DND-41 (cell line): ENCODE data around the gene CASP7.

Experiments
- ATAC-seq: fragments of 200-7000 bp; cut with Tn5 transposase; 3 replicates; pipeline ENCODE4 v1.9.1; 2021; ENCODE audit warnings: low read depth; ENCODE audit not compliant: insufficient read depth
- DNase-seq: peaks from one replicate; pipeline ENCODE4 v3.0.0-alpha.2; 2020
- H2AFZ ChIP-seq: 2 replicates; pipeline ENCODE4 v1.6.0; 2012; ENCODE audit warnings: low read depth, low read length
- H3K27ac ChIP-seq: 2 replicates; pipeline ENCODE4 v1.5.1; 2012; ENCODE audit warnings: low read length, inconsistent platforms
- H3K27me3 ChIP-seq: fragments of 200-600 bp; sonication (generic); 2 replicates; pipeline ENCODE4 v1.6.0; 2012; ENCODE audit warnings: low read length, mild to moderate bottlenecking, inconsistent platforms; ENCODE audit not compliant: insufficient read depth, poor library complexity
- H3K36me3 ChIP-seq: 2 replicates; pipeline ENCODE4 v1.5.1; 2012; ENCODE audit warnings: low read length, inconsistent platforms; ENCODE audit not compliant: insufficient read depth
- H3K4me1 ChIP-seq: 2 replicates; pipeline ENCODE4 v1.5.1; 2012; ENCODE audit warnings: mild to moderate bottlenecking, low read length; ENCODE audit not compliant: insufficient read depth
- H3K4me2 ChIP-seq: 2 replicates; pipeline ENCODE4 v1.6.0; 2012; ENCODE audit warnings: mild to moderate bottlenecking, moderate library complexity, low read length, inconsistent platforms; ENCODE audit not compliant: insufficient read depth
- H3K4me3 ChIP-seq, 2 experiments: fragments of 200-600 bp in 1 of 2; shearing (Covaris generic) in 1 of 2; 2 replicates each; pipeline ENCODE4 v1.5.1; 2012 to 2016; ENCODE audit warnings: inconsistent platforms in 2 of 2, low read length in 2 of 2, mild to moderate bottlenecking in 2 of 2, low read depth in 1 of 2, moderate library complexity in 1 of 2
- H3K79me2 ChIP-seq: 2 replicates; pipeline ENCODE4 v1.6.0; 2012; ENCODE audit warnings: low read length, inconsistent platforms; ENCODE audit not compliant: insufficient read depth
- H3K9ac ChIP-seq: 2 replicates; pipeline ENCODE4 v1.6.0; 2012; ENCODE audit warnings: low read depth, mild to moderate bottlenecking, inconsistent platforms, low read length, moderate library complexity
- H3K9me3 ChIP-seq: 2 replicates; pipeline ENCODE4 v1.5.1; 2012; ENCODE audit warnings: low read length, moderate library complexity, mild to moderate bottlenecking, inconsistent platforms; ENCODE audit not compliant: insufficient read depth, severe bottlenecking
- H4K20me1 ChIP-seq: 2 replicates; pipeline ENCODE4 v1.6.0; 2012; ENCODE audit warnings: low read length; ENCODE audit not compliant: insufficient read depth
- EZH2 ChIP-seq: IDR thresholded peaks from 3 replicates; pipeline ENCODE4 v1.6.1; 2012; ENCODE audit warnings: borderline replicate concordance, low read depth, mild to moderate bottlenecking, moderate library complexity, low read length, inconsistent platforms; ENCODE audit not compliant: severe bottlenecking
- TF ChIP-seq, protein P1 (sequence below): IDR thresholded peaks from 2 replicates; pipeline ENCODE4 v1.5.1; 2012; ENCODE audit warnings: borderline replicate concordance, low read length, moderate library complexity, mild to moderate bottlenecking; ENCODE audit not compliant: poor library complexity, severe bottlenecking; ENCODE audit errors: extremely low read depth

The CASP7 gene

DNA sequence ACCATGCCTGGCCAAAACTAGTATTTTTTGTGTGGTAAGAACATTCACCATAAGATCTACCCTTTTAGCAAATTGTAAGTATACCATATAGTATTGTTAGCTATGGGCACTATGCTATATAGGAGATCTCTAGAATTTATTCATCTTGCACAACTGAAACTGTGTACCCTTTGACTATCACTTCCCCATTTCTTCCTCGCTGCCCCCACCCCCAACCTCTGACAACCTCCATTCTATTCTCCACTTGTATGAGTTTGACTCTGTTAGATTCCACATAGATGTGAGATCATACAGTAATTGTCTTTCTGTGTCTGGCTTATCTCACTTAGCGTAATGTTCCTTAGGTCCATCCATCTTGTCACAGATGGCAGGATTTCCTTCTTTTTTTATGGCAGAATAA is 3.6 kb downstream of the CASP7 start:
- Histone ChIP-seq H4K20me1 (peaks cover 15% of the 10 kb centered on the region; the same call in 1 of the 2 replicates), H3K4me3 (no peak overlapping the region), H3K27me3 (no peaks in the 10 kb centered on the region), H3K9me3 (peaks cover 16% of the 10 kb centered on the region), H3K4me1 (peaks cover 30% of the 10 kb centered on the region), H3K79me2 (peaks cover 83% of the 10 kb centered on the region), H3K36me3 (peaks cover 6% of the 10 kb centered on the region; the same call in 1 of the 2 replicates), H3K27ac (no peak overlapping the region), H3K4me2 (no peak overlapping the region), H2AFZ (no peak overlapping the region), H3K9ac (no peak overlapping the region)
- no peak for TF ChIP-seq EZH2
- TF ChIP-seq, protein P1, sequence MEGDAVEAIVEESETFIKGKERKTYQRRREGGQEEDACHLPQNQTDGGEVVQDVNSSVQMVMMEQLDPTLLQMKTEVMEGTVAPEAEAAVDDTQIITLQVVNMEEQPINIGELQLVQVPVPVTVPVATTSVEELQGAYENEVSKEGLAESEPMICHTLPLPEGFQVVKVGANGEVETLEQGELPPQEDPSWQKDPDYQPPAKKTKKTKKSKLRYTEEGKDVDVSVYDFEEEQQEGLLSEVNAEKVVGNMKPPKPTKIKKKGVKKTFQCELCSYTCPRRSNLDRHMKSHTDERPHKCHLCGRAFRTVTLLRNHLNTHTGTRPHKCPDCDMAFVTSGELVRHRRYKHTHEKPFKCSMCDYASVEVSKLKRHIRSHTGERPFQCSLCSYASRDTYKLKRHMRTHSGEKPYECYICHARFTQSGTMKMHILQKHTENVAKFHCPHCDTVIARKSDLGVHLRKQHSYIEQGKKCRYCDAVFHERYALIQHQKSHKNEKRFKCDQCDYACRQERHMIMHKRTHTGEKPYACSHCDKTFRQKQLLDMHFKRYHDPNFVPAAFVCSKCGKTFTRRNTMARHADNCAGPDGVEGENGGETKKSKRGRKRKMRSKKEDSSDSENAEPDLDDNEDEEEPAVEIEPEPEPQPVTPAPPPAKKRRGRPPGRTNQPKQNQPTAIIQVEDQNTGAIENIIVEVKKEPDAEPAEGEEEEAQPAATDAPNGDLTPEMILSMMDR: no peak
- ATAC-seq (no peak), DNase-seq (no peak)

- Histone ChIP-seq H2AFZ (no peak overlapping the region), H3K4me3 (no peak overlapping the region), H3K9ac (no peak overlapping the region), H3K4me2 (no peak overlapping the region), H4K20me1 (peaks cover 13% of the 10 kb centered on the region; the same call in 1 of the 2 replicates), H3K36me3 (peaks cover 8% of the 10 kb centered on the region; the same call in 1 of the 2 replicates), H3K4me1 (peaks cover 14% of the 10 kb centered on the region), H3K27ac (no peak overlapping the region), H3K9me3 (peaks cover 18% of the 10 kb centered on the region), H3K27me3 (no peaks in the 10 kb centered on the region), H3K79me2 (peaks cover 97% of the 10 kb centered on the region)
- TF ChIP-seq, protein P1: no peak
- no peak for TF ChIP-seq EZH2
- DNase-seq (no peak), ATAC-seq (no peak)
Observed at GRCh38 chr10:113686028-113686427, 6.3 kb downstream of the CASP7 start.

DNA sequence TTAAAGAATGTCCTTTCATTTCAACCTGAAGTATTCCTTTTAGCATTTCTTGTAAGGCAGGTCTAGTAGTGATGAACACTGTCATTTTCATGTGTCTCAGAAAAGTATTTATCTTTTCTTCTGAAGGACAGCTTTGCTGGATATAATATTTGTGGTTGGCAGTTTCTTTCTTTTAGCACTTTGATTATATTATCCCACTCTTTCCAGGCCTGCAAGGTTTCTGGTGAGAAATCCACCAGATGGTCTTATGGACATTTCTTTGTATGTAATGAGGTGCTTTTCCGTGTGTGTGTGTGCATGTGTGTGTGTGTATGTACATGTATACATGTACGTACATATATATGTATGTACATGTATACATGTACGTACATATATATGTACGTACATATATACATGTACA is 7.3 kb downstream of the CASP7 start:
- no peak for TF ChIP-seq EZH2
- TF ChIP-seq, protein P1: no peak
- H3K36me3 ChIP-seq: peaks cover 15% of the 10 kb centered on the region
- no peak overlapping the region for H3K9ac ChIP-seq
- H4K20me1 ChIP-seq: peaks cover 7% of the 10 kb centered on the region; the same call in 1 of the 2 replicates
- ATAC-seq (no peak), DNase-seq (no peak)
- H3K79me2 ChIP-seq: peaks cover 97% of the 10 kb centered on the region
- H2AFZ ChIP-seq: no peak overlapping the region
- peaks cover 7% of the 10 kb centered on the region for H3K4me1 ChIP-seq
- peaks cover 22% of the 10 kb centered on the region for H3K9me3 ChIP-seq
- H3K4me3 ChIP-seq: no peak overlapping the region
- H3K27me3 ChIP-seq: no peaks in the 10 kb centered on the region
- H3K27ac ChIP-seq: no peak overlapping the region
- H3K4me2 ChIP-seq: no peak overlapping the region
